Measurements from ENCODE around the gene SORCS3.

GRCh38 chr10:104895981-104896380, 254.9 kb downstream of the SORCS3 start:
- TF ChIP-seq CTCF (IDR thresholded peaks at IDR 0.05; ENCODE audit: low read depth, low read length, missing input control) = no peak
- TF ChIP-seq EGR1 (IDR thresholded peaks at IDR 0.05; ENCODE audit: low read depth in 2 of 2) = no peak
- no peak for TF ChIP-seq GABPA (IDR thresholded peaks at IDR 0.05 in 1 of 2, conservative IDR thresholded peaks at IDR 0.05 in 1 of 2)
- no peak for TF ChIP-seq FOXA1 (IDR thresholded peaks at IDR 0.05)
- TF ChIP-seq RXRA (IDR thresholded peaks at IDR 0.05) = no peak
- no peak for TF ChIP-seq YY1 (IDR thresholded peaks at IDR 0.05)
- no peak for TF ChIP-seq RAD21 (IDR thresholded peaks at IDR 0.05)
- TF ChIP-seq, protein P1, sequence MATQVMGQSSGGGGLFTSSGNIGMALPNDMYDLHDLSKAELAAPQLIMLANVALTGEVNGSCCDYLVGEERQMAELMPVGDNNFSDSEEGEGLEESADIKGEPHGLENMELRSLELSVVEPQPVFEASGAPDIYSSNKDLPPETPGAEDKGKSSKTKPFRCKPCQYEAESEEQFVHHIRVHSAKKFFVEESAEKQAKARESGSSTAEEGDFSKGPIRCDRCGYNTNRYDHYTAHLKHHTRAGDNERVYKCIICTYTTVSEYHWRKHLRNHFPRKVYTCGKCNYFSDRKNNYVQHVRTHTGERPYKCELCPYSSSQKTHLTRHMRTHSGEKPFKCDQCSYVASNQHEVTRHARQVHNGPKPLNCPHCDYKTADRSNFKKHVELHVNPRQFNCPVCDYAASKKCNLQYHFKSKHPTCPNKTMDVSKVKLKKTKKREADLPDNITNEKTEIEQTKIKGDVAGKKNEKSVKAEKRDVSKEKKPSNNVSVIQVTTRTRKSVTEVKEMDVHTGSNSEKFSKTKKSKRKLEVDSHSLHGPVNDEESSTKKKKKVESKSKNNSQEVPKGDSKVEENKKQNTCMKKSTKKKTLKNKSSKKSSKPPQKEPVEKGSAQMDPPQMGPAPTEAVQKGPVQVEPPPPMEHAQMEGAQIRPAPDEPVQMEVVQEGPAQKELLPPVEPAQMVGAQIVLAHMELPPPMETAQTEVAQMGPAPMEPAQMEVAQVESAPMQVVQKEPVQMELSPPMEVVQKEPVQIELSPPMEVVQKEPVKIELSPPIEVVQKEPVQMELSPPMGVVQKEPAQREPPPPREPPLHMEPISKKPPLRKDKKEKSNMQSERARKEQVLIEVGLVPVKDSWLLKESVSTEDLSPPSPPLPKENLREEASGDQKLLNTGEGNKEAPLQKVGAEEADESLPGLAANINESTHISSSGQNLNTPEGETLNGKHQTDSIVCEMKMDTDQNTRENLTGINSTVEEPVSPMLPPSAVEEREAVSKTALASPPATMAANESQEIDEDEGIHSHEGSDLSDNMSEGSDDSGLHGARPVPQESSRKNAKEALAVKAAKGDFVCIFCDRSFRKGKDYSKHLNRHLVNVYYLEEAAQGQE (IDR thresholded peaks at IDR 0.05) = no peak
- TF ChIP-seq HNF4G (IDR thresholded peaks at IDR 0.05) = no peak
